LNCAP (cell line): ENCODE data around the gene CNOT11.

Experiments
- TF ChIP-seq, protein P1 (sequence below): fragments of 450-650 bp; IDR thresholded peaks from 2 replicates; pipeline ENCODE4 v1.5.1; 2017; ENCODE audit warnings: mild to moderate bottlenecking

Gene CNOT11

DNA sequence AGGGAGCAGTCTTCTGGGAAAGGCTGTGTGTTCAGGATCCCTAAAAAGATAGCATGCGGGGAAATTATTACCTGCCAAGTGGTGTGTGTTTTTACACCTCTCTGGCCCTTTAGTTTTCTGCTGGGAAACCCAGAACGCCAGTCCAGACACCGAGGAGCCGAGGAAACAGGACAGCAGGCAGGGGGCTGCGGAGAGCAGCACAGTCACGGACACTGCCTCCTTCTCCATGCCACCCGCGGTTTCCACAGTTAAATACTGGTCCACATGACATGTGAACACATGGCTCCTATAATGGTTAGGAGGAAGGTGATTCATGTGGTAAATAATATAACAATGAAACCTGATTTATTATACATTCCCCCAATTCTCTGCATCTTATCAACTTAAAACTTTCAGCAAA is 20.4 kb downstream of the CNOT11 start:
- TF ChIP-seq, protein P1, sequence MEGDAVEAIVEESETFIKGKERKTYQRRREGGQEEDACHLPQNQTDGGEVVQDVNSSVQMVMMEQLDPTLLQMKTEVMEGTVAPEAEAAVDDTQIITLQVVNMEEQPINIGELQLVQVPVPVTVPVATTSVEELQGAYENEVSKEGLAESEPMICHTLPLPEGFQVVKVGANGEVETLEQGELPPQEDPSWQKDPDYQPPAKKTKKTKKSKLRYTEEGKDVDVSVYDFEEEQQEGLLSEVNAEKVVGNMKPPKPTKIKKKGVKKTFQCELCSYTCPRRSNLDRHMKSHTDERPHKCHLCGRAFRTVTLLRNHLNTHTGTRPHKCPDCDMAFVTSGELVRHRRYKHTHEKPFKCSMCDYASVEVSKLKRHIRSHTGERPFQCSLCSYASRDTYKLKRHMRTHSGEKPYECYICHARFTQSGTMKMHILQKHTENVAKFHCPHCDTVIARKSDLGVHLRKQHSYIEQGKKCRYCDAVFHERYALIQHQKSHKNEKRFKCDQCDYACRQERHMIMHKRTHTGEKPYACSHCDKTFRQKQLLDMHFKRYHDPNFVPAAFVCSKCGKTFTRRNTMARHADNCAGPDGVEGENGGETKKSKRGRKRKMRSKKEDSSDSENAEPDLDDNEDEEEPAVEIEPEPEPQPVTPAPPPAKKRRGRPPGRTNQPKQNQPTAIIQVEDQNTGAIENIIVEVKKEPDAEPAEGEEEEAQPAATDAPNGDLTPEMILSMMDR: no peak

GRCh38 chr2:101274142-101274541 is 21.5 kb downstream of the CNOT11 start:
- TF ChIP-seq, protein P1: no peak

GRCh38 chr2:101277111-101277510 is 24.4 kb downstream of the CNOT11 start:
- TF ChIP-seq, protein P1: peak; percentile 72

GRCh38 chr2:101278925-101279324 is 26.2 kb downstream of the CNOT11 start:
- TF ChIP-seq, protein P1: no peak

DNA sequence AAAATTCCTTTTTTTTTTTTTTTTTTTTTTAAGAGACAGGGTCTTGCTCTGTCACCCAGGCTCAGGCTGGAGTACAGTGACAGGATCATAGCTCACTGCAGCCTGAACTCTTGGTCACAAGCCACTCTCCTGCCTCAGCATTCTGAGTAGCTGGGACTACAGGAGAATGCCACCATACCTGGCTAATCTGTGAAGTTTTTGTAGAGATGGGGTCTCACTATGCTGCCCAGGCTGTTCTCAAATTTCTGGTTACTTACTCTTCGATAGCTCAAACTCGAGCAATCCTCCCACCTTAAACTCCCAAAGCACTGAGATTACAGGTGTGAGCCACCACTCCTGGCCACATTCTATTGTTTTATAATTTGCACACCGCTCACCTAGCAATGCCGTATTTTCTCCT is 28.8 kb downstream of the CNOT11 start:
- TF ChIP-seq, protein P1: no peak

GRCh38 chr2:101282980-101283379 is 30.3 kb downstream of the CNOT11 start:
- TF ChIP-seq, protein P1: no peak

- TF ChIP-seq, protein P1: no peak
These were observed 34.0 kb downstream of the CNOT11 start for GRCh38 chr2:101286684-101287083.

DNA sequence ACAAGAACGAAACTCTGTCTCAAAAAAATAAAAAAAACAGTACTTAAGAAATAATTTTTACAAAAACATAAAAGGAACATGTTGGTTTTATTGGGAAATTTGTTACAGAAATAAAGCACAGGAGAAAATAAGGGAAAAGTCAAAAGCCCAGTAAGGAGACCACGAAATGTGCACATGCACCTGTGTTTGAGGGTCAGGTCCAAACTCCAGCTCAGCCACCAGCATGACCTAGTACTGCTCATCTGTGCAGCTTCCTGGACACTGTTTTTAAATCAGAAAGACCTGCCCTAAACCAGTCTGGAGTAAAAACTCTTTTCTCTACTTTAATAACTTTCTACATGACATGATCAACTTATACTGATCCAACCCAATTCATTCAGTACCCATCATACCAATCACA is 34.6 kb downstream of the CNOT11 start:
- TF ChIP-seq, protein P1: no peak
